SK-N-SH (cell line): ENCODE results near the gene C19orf18. TPM values are rescaled to one million over a fixed set of nuclear protein-coding genes. Genes with fewer than 3 reads are reported as not detected.

Source experiments
- CTCF ChIA-PET: fragments of 300-600, 350-600 bp; formaldehyde crosslinking; extraction: SDS; loops from one replicate; lab custom pipeline; 2021; lab: Yijun Ruan, JAX
- POLR2A ChIA-PET: fragments of 350-600 bp; sonication (Branson Sonifier 250); formaldehyde crosslinking; extraction: SDS; loops from one replicate; lab custom pipeline; 2020; ENCODE audit warnings: antibody characterized with exemption, inconsistent platforms; lab: Yijun Ruan, JAX
- DNase-seq: peaks from one replicate; pipeline ENCODE4 v3.0.0; 2012
- H2AFZ ChIP-seq: fragments of 200-600 bp; sonication (generic); 2 replicates; pipeline ENCODE4 v1.8.1; 2016; ENCODE audit warnings: antibody characterized with exemption, mild to moderate bottlenecking, low read depth
- H3F3A ChIP-seq: fragments of 200-600 bp; sonication (generic); replicated peaks from 2 replicates; pipeline ENCODE3; 2016; ENCODE audit warnings: antibody characterized with exemption, mild to moderate bottlenecking; ENCODE audit not compliant: insufficient read depth
- H3K27ac ChIP-seq, 2 experiments: fragments of 200-500 bp in 1 of 2; fragments of 200-600 bp in 1 of 2; sonication (Bioruptor generic) in 1 of 2; sonication (generic), shearing (Covaris generic) in 1 of 2; 2 replicates each; pipeline versions ENCODE4 v1.5.1 to v1.6.1; 2014 to 2016; ENCODE audit warnings: low read depth in 2 of 2, inconsistent platforms in 1 of 2, low read length in 1 of 2, mild to moderate bottlenecking in 1 of 2, mixed read lengths in 1 of 2
- H3K27me3 ChIP-seq: fragments of 200-600 bp; sonication (generic), shearing (Covaris generic); 2 replicates; pipeline ENCODE4 v1.6.1; 2016; ENCODE audit warnings: mixed run types; ENCODE audit not compliant: insufficient read depth
- H3K36me3 ChIP-seq, 2 experiments: fragments of 200-500 bp in 1 of 2; fragments of 200-600 bp in 1 of 2; sonication (Bioruptor generic) in 1 of 2; sonication (generic) in 1 of 2; replicated peaks in 1 of 2; 2 replicates each; pipeline versions ENCODE3 to v1.5.1; 2014 to 2016; ENCODE audit warnings: low read length in 1 of 2, mild to moderate bottlenecking in 1 of 2; ENCODE audit not compliant: insufficient read depth in 2 of 2, control insufficient read depth in 1 of 2
- H3K4me1 ChIP-seq, 2 experiments: fragments of 200-500 bp in 1 of 2; fragments of 200-600 bp in 1 of 2; sonication (Bioruptor generic) in 1 of 2; sonication (generic), shearing (Covaris generic) in 1 of 2; 2 replicates each; pipeline versions ENCODE4 v1.5.1 to v1.6.1; 2014 to 2016; ENCODE audit warnings: low read depth in 1 of 2, low read length in 1 of 2, mixed run types in 1 of 2; ENCODE audit not compliant: insufficient read depth in 2 of 2, control insufficient read depth in 1 of 2
- H3K4me2 ChIP-seq: fragments of 200-600 bp; sonication (generic), shearing (Covaris generic); 2 replicates; pipeline ENCODE4 v1.6.1; 2017; ENCODE audit warnings: mixed run types
- H3K4me3 ChIP-seq, 2 experiments: fragments of 200-500 bp in 1 of 2; fragments of 200-600 bp in 1 of 2; sonication (Bioruptor generic) in 1 of 2; sonication (generic), shearing (Covaris generic) in 1 of 2; 2 replicates each; pipeline versions ENCODE4 v1.5.1 to v1.8.1; 2014 to 2016; ENCODE audit warnings: low read depth in 2 of 2, inconsistent platforms in 1 of 2, low read length in 1 of 2, mild to moderate bottlenecking in 1 of 2, mixed read lengths in 1 of 2, moderate library complexity in 1 of 2
- H3K79me2 ChIP-seq: fragments of 200-600 bp; sonication (generic); 2 replicates; pipeline ENCODE4 v1.8.1; 2017; ENCODE audit warnings: mild to moderate bottlenecking; ENCODE audit not compliant: insufficient read depth
- H3K9ac ChIP-seq: fragments of 200-600 bp; sonication (generic); 2 replicates; pipeline ENCODE4 v1.6.1; 2017; ENCODE audit warnings: mixed run types
- H3K9me2 ChIP-seq: fragments of 200-600 bp; sonication (generic); 2 replicates; pipeline ENCODE4 v1.6.1; 2017; ENCODE audit warnings: mixed run types
- H3K9me3 ChIP-seq: fragments of 200-600 bp; sonication (generic); 2 replicates; pipeline ENCODE4 v1.6.1; 2017; ENCODE audit warnings: mixed run types, mild to moderate bottlenecking, moderate library complexity
- H4K20me1 ChIP-seq: fragments of 200-600 bp; sonication (generic); 2 replicates; pipeline ENCODE4 v1.6.1; 2017; ENCODE audit warnings: mild to moderate bottlenecking, mixed run types; ENCODE audit not compliant: insufficient read depth
- CTCF ChIP-seq: fragments of 200-600 bp; sonication (generic); IDR thresholded peaks from 2 replicates; pipeline ENCODE4 v1.6.1; 2017; ENCODE audit warnings: antibody characterized with exemption, mild to moderate bottlenecking, moderate library complexity
- FOXJ3 ChIP-seq: sonication (generic); formaldehyde crosslinking; IDR thresholded peaks from 2 replicates; pipeline ENCODE4 v1.5.1; 2020; ENCODE audit warnings: mild to moderate bottlenecking, missing genetic modification reagents
- IRF3 ChIP-seq: fragments of 150-350 bp; IDR thresholded peaks from 2 replicates; pipeline ENCODE4 v1.6.1; 2016; ENCODE audit warnings: mild to moderate bottlenecking, low read depth, low read length
- JUND ChIP-seq: IDR thresholded peaks from 2 replicates; pipeline ENCODE4 v1.4.0; 2012
- MEF2A ChIP-seq: IDR thresholded peaks from 2 replicates; pipeline ENCODE4 v1.4.0; 2012; ENCODE audit warnings: low read depth, borderline replicate concordance
- REST ChIP-seq: IDR thresholded peaks from 2 replicates; pipeline ENCODE4 v1.6.1; 2012; ENCODE audit warnings: mild to moderate bottlenecking, low read depth, low read length, moderate library complexity
- SMC3 ChIP-seq: IDR thresholded peaks from 2 replicates; pipeline ENCODE4 v1.6.1; 2012; ENCODE audit warnings: low read depth, low read length, improper control_type of control experiment
- TCF12 ChIP-seq: IDR thresholded peaks from 2 replicates; pipeline ENCODE4 v1.4.0; 2012
- TEAD4 ChIP-seq: IDR thresholded peaks from 2 replicates; pipeline ENCODE4 v1.4.0; 2012; ENCODE audit warnings: mild to moderate bottlenecking, borderline replicate concordance; ENCODE audit not compliant: insufficient read depth
- YY1 ChIP-seq: IDR thresholded peaks from 2 replicates; pipeline ENCODE4 v1.4.0; 2012; ENCODE audit warnings: low read depth, mild to moderate bottlenecking
- WGBS: methylation state at CpG from one replicate; pipeline ENCODE4 v1.1.6; 2017; ENCODE audit warnings: low lambda C conversion rate; 5-methylcytosine and 5-hydroxymethylcytosine counted together
- polyA plus RNA-seq, 3 experiments: library from polyadenylated mRNA; depleted of rRNA; stranded (reverse); fragments of >200 nt; gene quantifications; 2 replicates each; pipeline ENCODE4 v1.2.3, GENCODE V29; 2012

Gene C19orf18
- polyA plus RNA-seq, 1 of the 3 experiments (the other 2 are of a cell fraction), result not detected

GRCh38 chr19:57914531-57914930 is 59.8 kb downstream of the C19orf18 start:
- H3K27ac ChIP-seq, result no peak overlapping the region
- H3F3A ChIP-seq, result no peaks in the 10 kb centered on the region
- POLR2A ChIA-PET, result no interaction called here
- no peaks in the 10 kb centered on the region for H3K27me3 ChIP-seq
- 0 out of 2 replicates have a peak, but pooled peaks cover 5% of the 10 kb centered on the region for H3K9me3 ChIP-seq
- no peak for DNase-seq
- no peak overlapping the region for H2AFZ ChIP-seq
- peaks cover 7 to 33% of the 10 kb centered on the region in 2 experiments for H3K36me3 ChIP-seq
- H3K4me3 ChIP-seq, result no peak overlapping the region
- H3K79me2 ChIP-seq, result peaks cover 38% of the 10 kb centered on the region
- no peak overlapping the region for H3K4me2 ChIP-seq
- no peak for TF ChIP-seq TCF12
- no peak for TF ChIP-seq CTCF
- no peak for TF ChIP-seq JUND
- TF ChIP-seq MEF2A, result no peak
- no peak for TF ChIP-seq REST
- no peak for TF ChIP-seq IRF3
- no peak for TF ChIP-seq TEAD4
- no peak for TF ChIP-seq YY1
- no peak for TF ChIP-seq FOXJ3 (CRISPR knock-in tag)
- TF ChIP-seq SMC3, result no peak
- no peaks in the 10 kb centered on the region for H3K9me2 ChIP-seq
- 93% methylated on average over 3 of the region's 3 CpGs for WGBS
- CTCF ChIA-PET, result no interaction called here
- H3K9ac ChIP-seq, result no peak overlapping the region
- no peaks in the 10 kb centered on the region for H4K20me1 ChIP-seq
- peaks cover 0 to 10% of the 10 kb centered on the region in 2 experiments; a peak in 2 of 4 replicates for H3K4me1 ChIP-seq

Other genes starting within 250 kb of the C19orf18 start
- gene ZNF671, start 246.9 kb downstream of the C19orf18 start, polyA plus RNA-seq (2012; rRNA removed), result not detected in 2 replicates
- gene ZNF776, start 227.7 kb downstream of the C19orf18 start, polyA plus RNA-seq (2012; rRNA removed), result 7.5 and 10.0 TPM in 2 replicates
- 3.5 and 3.7 TPM in 2 replicates for gene ZNF586, start 204.9 kb downstream of the C19orf18 start, polyA plus RNA-seq (2012; rRNA removed)
- 3.2 and 4.4 TPM in 2 replicates for gene ZNF552, start 159.6 kb downstream of the C19orf18 start, polyA plus RNA-seq (2012; rRNA removed)
- gene ZNF587B, start 144.2 kb downstream of the C19orf18 start, polyA plus RNA-seq (2012; rRNA removed), result 2.4 and 4.5 TPM in 2 replicates
- 7.4 and 12.1 TPM in 2 replicates for gene ZNF587, start 124.7 kb downstream of the C19orf18 start, polyA plus RNA-seq (2012; rRNA removed)
- gene ZNF814, start 85.5 kb downstream of the C19orf18 start, polyA plus RNA-seq (2012; rRNA removed), result 2.9 and 4.3 TPM in 2 replicates
- gene ZNF417, start 57.9 kb downstream of the C19orf18 start, polyA plus RNA-seq (2012; rRNA removed), result 1.7 and 3.0 TPM in 2 replicates
- gene ZNF418, start 39.1 kb downstream of the C19orf18 start, polyA plus RNA-seq (2012; rRNA removed), result 0.07 and 0.13 TPM in 2 replicates
- gene ZNF256, start 26.8 kb downstream of the C19orf18 start, polyA plus RNA-seq (2012; rRNA removed), result 3.7 and 4.3 TPM in 2 replicates
- gene ZNF606, start 28.3 kb upstream of the C19orf18 start, polyA plus RNA-seq (2012; rRNA removed), result 2.9 TPM in 2 replicates
- not detected in 2 replicates for gene ZSCAN1, start 59.5 kb upstream of the C19orf18 start, polyA plus RNA-seq (2012; rRNA removed)
- 0.41 and 0.54 TPM in 2 replicates for gene ZNF135, start 84.7 kb upstream of the C19orf18 start, polyA plus RNA-seq (2012; rRNA removed)
- 26.7 and 28.6 TPM in 2 replicates for gene ZSCAN18, start 123.7 kb upstream of the C19orf18 start, polyA plus RNA-seq (2012; rRNA removed)
- 3.6 and 5.0 TPM in 2 replicates for gene ZNF329, start 176.3 kb upstream of the C19orf18 start, polyA plus RNA-seq (2012; rRNA removed)
- gene ZNF274, start 208.5 kb upstream of the C19orf18 start, polyA plus RNA-seq (2012; rRNA removed), result 3.1 and 4.0 TPM in 2 replicates